Ovary (tissue), 9 donors: Measurements from ENCODE around the gene GPT2. TPM values are rescaled to one million over a fixed set of nuclear protein-coding genes. Genes with fewer than 3 reads are reported as not detected.

Experiments used
- DNase-seq, 5 donors: peaks; one replicate each; pipeline ENCODE4 v3.0.0-alpha.2; 2019 to 2020
- H3K27ac ChIP-seq, 2 donors: fragments of 200-600 bp; one replicate each; pipeline versions ENCODE4 v1.5.1 to v1.8.0; 2019 to 2022
- H3K27me3 ChIP-seq: fragments of 200-600 bp; one replicate; pipeline ENCODE4 v1.8.0; 2022
- H3K36me3 ChIP-seq: fragments of 200-600 bp; sonication (generic); one replicate; pipeline ENCODE4 v1.5.1; 2019
- H3K4me1 ChIP-seq: one replicate; pipeline ENCODE4 v1.8.1; 2013; ENCODE audit warnings: mild to moderate bottlenecking, moderate library complexity; ENCODE audit not compliant: insufficient read depth
- H3K4me3 ChIP-seq: fragments of 200-600 bp; sonication (generic); one replicate; pipeline ENCODE4 v1.5.1; 2017
- H3K9me3 ChIP-seq, 2 donors: fragments of 200-600 bp in 1 of 2; sonication (generic) in 1 of 2; one replicate each; pipeline versions ENCODE4 v1.5.1 to v1.8.1; 2013 to 2019; ENCODE audit warnings: mild to moderate bottlenecking in 1 of 2, moderate library complexity in 1 of 2
- CTCF ChIP-seq, 3 donors: fragments of 450-650 bp in 2 of 3; fragments of 200-600 bp in 1 of 3; IDR thresholded peaks; one replicate each; pipeline versions ENCODE4 v1.5.1 to v1.8.0; 2016 to 2022; ENCODE audit warnings: antibody characterized with exemption in 3 of 3, mild to moderate bottlenecking in 1 of 3
- EP300 ChIP-seq: sonication (generic); formaldehyde crosslinking; IDR thresholded peaks from one replicate; pipeline ENCODE4 v1.6.1; 2017; ENCODE audit warnings: antibody characterized with exemption
- POLR2A ChIP-seq: fragments of 450-650 bp; IDR thresholded peaks from one replicate; pipeline ENCODE4 v1.6.1; 2017; ENCODE audit warnings: antibody characterized with exemption, mild to moderate bottlenecking, moderate library complexity
- WGBS, 3 donors: extraction: QIAGEN DNeasy Blood & Tissue Kit in 1 of 3; methylation state at CpG; one replicate each; pipeline versions ENCODE4 v1.1.5 to v1.1.7; 2013 to 2017; 5-methylcytosine and 5-hydroxymethylcytosine counted together
- intact Hi-C, 4 donors: fragments of 100-400 bp; cut with DNase I; formaldehyde crosslinking; loops; one replicate each; pipeline versions ENCODE4 v1.11.0 to v1.15.1; 2022 to 2023
- polyA plus RNA-seq, 2 donors: library from polyadenylated mRNA; stranded (reverse); fragments of 200-250 nt in 1 of 2; fragments of 350-450 nt in 1 of 2; fragmentation: Illumina TruSeq in 1 of 2; extraction: RNeasy Lipid Tissue Mini Kit (QIAGEN cat#74804) in 1 of 2; gene quantifications; one replicate each; pipeline ENCODE4 v1.2.3, GENCODE V29; 2013 to 2014
- total RNA-seq, 7 donors: library from RNA; depleted of rRNA in 2 of 7; stranded (reverse); fragments of >200 nt in 2 of 7; fragmentation: NEBNext Ultra II Directional in 3 of 7; extraction: Animal tissue kit (Norgen Biotek cat#: 25700) in 3 of 7; gene quantifications; one replicate each; pipeline versions ENCODE4 v1.1.0 to v1.2.4, GENCODE V29; 2016 to 2023
- donor health status: DM: no; HTN: no; CAD: no; lungs with moderate emphysema.
- donor health status: DM: no; HTN: no; CAD: no.
- donor health status: Bipolar disorder and iron deficiency.
- donor health status: DM: yes; HTN: yes; CAD: no.
- donor health status: DM: no; HTN: no; CAD: no.
- donor health status: DM: yes; HTN: yes; CAD: no.

GPT2 gene
- total and polyA plus RNA-seq, 9 donors = 2.2 to 30.7 (median 4.9) TPM

GRCh38 chr16:46886764-46887523 is 2.8 kb downstream of the GPT2 start:
- WGBS, 3 donors = 93 to 97% (median 93%) methylated on average over 16 of the region's 16 CpGs
- Histone ChIP-seq H3K4me1 (no peaks in the 10 kb centered on the region), H3K36me3 (no peaks in the 10 kb centered on the region), H3K27ac (no peak overlapping the region), H3K9me3 (no peaks in the 10 kb centered on the region), H3K4me3 (no peak overlapping the region), H3K27me3 (no peaks in the 10 kb centered on the region)
- no peak for DNase-seq
- TF ChIP-seq CTCF (IDR thresholded peaks at IDR 0.05) (no peak), EP300 (no peak), POLR2A (no peak)
- intact Hi-C loops = no loop called here

DNA sequence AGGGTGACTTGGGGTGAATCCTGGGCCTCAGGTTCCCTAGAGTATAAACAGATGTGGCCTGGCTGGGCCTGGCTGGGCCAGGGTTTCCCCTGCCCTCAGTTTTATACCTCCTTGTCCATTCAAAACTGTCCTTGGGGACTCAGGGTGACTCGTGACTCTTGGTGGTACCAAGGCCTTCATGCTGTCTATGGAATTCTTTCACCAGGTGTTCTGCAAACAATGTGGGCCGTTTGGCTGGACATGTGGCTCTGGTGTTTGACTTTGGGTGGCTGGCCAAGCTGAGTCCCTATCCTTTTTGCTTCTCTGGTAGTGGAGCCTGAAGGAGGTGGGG is 3.3 kb downstream of the GPT2 start:
- H3K9me3 ChIP-seq = no peaks in the 10 kb centered on the region
- H3K27ac ChIP-seq = no peak overlapping the region
- H3K36me3 ChIP-seq = no peaks in the 10 kb centered on the region
- no peak for DNase-seq
- no peak for TF ChIP-seq POLR2A
- TF ChIP-seq CTCF (IDR thresholded peaks at IDR 0.05) = no peak
- no peak for TF ChIP-seq EP300
- H3K4me3 ChIP-seq = no peak overlapping the region
- WGBS, 3 donors = 68 to 73% (median 71%) methylated on average over 2 of the region's 2 CpGs
- no peaks in the 10 kb centered on the region for H3K4me1 ChIP-seq
- H3K27me3 ChIP-seq = no peaks in the 10 kb centered on the region
- intact Hi-C loops = no loop called here

GRCh38 chr16:46889245-46889941 is 5.2 kb downstream of the GPT2 start:
- peaks cover 5% of the 10 kb centered on the region for H3K4me1 ChIP-seq
- no peak overlapping the region for H3K27ac ChIP-seq
- 92 to 97% (median 95%) methylated on average over 5 of the region's 5 CpGs for WGBS, 3 donors
- intact Hi-C loops = no loop called here
- no peaks in the 10 kb centered on the region for H3K9me3 ChIP-seq
- no peaks in the 10 kb centered on the region for H3K36me3 ChIP-seq
- no peak for DNase-seq
- TF ChIP-seq CTCF (IDR thresholded peaks at IDR 0.05) (no peak), EP300 (no peak), POLR2A (no peak)
- no peak overlapping the region for H3K4me3 ChIP-seq
- no peaks in the 10 kb centered on the region for H3K27me3 ChIP-seq

GRCh38 chr16:46889942-46890300 is 5.8 kb downstream of the GPT2 start:
- peaks cover 5% of the 10 kb centered on the region for H3K4me1 ChIP-seq
- DNase-seq = no peak
- intact Hi-C loops = no loop called here
- no peaks in the 10 kb centered on the region for H3K9me3 ChIP-seq
- no peaks in the 10 kb centered on the region for H3K36me3 ChIP-seq
- WGBS, 3 donors = 87 to 92% (median 88%) methylated on average over 5 of the region's 5 CpGs
- H3K27me3 ChIP-seq = no peaks in the 10 kb centered on the region
- H3K4me3 ChIP-seq = no peak overlapping the region
- no peak overlapping the region for H3K27ac ChIP-seq
- TF ChIP-seq POLR2A (no peak), CTCF (IDR thresholded peaks at IDR 0.05) (no peak), EP300 (no peak)
